Calu3 (cell line): ENCODE results near the gene CEBPZ. TPM values are rescaled to one million over a fixed set of nuclear protein-coding genes. Genes with fewer than 3 reads are reported as not detected.

Experiments used
- BruUV-seq: library from RNA; stranded (reverse); fragments of 400-500 nt; replicated peaks from 2 replicates; lab custom pipeline; 2021; lab: Mats Ljungman, UMichigan
- CTCF ChIA-PET: fragments of 300-600 bp; sonication (Branson Sonifier 250); formaldehyde crosslinking; loops from one replicate; lab custom pipeline; 2022; ENCODE audit warnings: antibody characterized with exemption; lab: Charles Lee
- DNase-seq: peaks from one replicate; pipeline ENCODE4 v3.0.0; 2022
- H3K27ac Mint-ChIP-seq: one replicate; pipeline ENCODE4 v1.8.0; 2022; ENCODE audit warnings: mixed read lengths; ENCODE audit not compliant: unreplicated experiment
- H3K27me3 Mint-ChIP-seq: one replicate; pipeline ENCODE4 v1.8.0; 2022; ENCODE audit warnings: mixed read lengths; ENCODE audit not compliant: unreplicated experiment
- H3K36me3 Mint-ChIP-seq: one replicate; pipeline ENCODE4 v1.8.0; 2022; ENCODE audit warnings: mild to moderate bottlenecking, moderate library complexity, mixed read lengths; ENCODE audit not compliant: insufficient read depth, unreplicated experiment
- H3K4me1 Mint-ChIP-seq: one replicate; pipeline ENCODE4 v1.8.0; 2022; ENCODE audit warnings: mild to moderate bottlenecking, low read depth, mixed read lengths; ENCODE audit not compliant: unreplicated experiment
- H3K4me3 Mint-ChIP-seq: one replicate; pipeline ENCODE4 v1.8.0; 2022; ENCODE audit warnings: mild to moderate bottlenecking, low read depth, moderate library complexity, mixed read lengths; ENCODE audit not compliant: unreplicated experiment
- H3K9me3 Mint-ChIP-seq: one replicate; pipeline ENCODE4 v1.8.0; 2022; ENCODE audit warnings: low read depth, mixed read lengths; ENCODE audit not compliant: unreplicated experiment
- intact Hi-C: fragments of 100-400 bp; cut with micrococcal nuclease; formaldehyde crosslinking; loops from one replicate; pipeline ENCODE4 v1.10.0; 2022; ENCODE audit not compliant: unreplicated experiment
- total RNA-seq: library from RNA; stranded (reverse); gene quantifications from 2 replicates; pipeline ENCODE4 v1.2.3, GENCODE V29; 2022
- TF ChIP-seq, protein P1 (sequence below): fragments of 200-600 bp; IDR thresholded peaks from one replicate; pipeline ENCODE4 v1.8.0; 2022; ENCODE audit warnings: antibody characterized with exemption; ENCODE audit not compliant: unreplicated experiment

The CEBPZ gene
- total RNA-seq, 1 experiment from 2014 or later = 60.7 TPM

DNA sequence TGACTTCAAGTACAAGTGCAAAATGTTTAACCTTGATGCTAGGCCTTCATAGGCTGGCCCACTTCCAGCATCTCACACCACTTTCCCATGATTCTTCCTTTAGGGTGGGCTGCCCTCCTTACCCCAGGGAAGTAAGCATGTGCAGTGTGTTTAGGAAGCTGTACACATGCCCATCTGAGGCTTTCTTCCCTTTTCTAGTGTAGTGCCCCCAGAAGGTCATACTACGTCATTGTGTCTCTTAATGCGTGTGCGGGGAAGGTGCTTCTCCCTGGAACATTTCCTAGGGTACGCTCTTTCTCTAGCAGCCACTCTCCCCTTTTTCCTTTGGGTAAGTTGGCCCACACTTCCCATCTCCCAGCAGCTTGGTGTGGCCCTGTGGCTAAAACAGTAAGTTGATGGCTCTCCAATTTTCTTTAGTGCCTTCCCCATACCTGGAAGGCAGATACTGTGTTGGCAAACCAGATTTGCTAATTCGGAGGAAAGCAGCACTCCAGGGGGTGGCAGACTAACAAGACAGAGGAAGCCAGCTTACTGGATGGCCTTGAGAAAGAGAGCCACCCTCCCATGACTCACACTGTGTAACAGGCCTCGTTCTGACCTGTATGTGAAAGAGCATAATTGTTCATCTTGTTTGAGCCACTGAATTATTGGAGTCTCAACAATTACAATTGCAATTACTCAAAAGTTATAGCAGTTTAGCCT lies 41.8 kb downstream of the CEBPZ start:
- no peak overlapping the region for H3K4me3 Mint-ChIP-seq
- DNase-seq = peak; percentile 70
- H3K36me3 Mint-ChIP-seq = peaks cover 6% of the 10 kb centered on the region
- TF ChIP-seq, protein P1, sequence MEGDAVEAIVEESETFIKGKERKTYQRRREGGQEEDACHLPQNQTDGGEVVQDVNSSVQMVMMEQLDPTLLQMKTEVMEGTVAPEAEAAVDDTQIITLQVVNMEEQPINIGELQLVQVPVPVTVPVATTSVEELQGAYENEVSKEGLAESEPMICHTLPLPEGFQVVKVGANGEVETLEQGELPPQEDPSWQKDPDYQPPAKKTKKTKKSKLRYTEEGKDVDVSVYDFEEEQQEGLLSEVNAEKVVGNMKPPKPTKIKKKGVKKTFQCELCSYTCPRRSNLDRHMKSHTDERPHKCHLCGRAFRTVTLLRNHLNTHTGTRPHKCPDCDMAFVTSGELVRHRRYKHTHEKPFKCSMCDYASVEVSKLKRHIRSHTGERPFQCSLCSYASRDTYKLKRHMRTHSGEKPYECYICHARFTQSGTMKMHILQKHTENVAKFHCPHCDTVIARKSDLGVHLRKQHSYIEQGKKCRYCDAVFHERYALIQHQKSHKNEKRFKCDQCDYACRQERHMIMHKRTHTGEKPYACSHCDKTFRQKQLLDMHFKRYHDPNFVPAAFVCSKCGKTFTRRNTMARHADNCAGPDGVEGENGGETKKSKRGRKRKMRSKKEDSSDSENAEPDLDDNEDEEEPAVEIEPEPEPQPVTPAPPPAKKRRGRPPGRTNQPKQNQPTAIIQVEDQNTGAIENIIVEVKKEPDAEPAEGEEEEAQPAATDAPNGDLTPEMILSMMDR = no peak
- H3K27ac Mint-ChIP-seq = peak overlapping the region; percentile 94
- peaks cover 19% of the 10 kb centered on the region for H3K4me1 Mint-ChIP-seq
- H3K9me3 Mint-ChIP-seq = no peaks in the 10 kb centered on the region
- intact Hi-C loops = no loop called here
- CTCF ChIA-PET = interaction anchor here (0.9 kb wide), 1 partner anchor 11 kb away, joined by 3 read pairs; no protein-coding TSS in a partner anchor
- H3K27me3 Mint-ChIP-seq = no peaks in the 10 kb centered on the region
- no TSS peak for BruUV-seq

- Mint-ChIP-seq H3K36me3 (peaks cover 6% of the 10 kb centered on the region), H3K9me3 (no peaks in the 10 kb centered on the region), H3K27ac (peak within 1 kb of the TSS; percentile 94), H3K27me3 (no peaks in the 10 kb centered on the region), H3K4me1 (peaks cover 19% of the 10 kb centered on the region), H3K4me3 (no peak within 1 kb of the TSS)
- CTCF ChIA-PET = no interaction called here
- BruUV-seq = no TSS peak
- intact Hi-C loops = no loop called here
- TF ChIP-seq, protein P1 = no peak
- no peak for DNase-seq
These were observed 42.8 kb downstream of the CEBPZ start, which contains the start of gene SULT6B1 for GRCh38 chr2:37188570-37188969. SULT6B1 (minus strand) TSS chr2:37188670; CDS start chr2:37188640, 30 bp downstream.

- CTCF ChIA-PET = interaction anchor here (0.7 kb wide), 1 partner anchor 695 kb away, joined by 3 read pairs; no protein-coding TSS in a partner anchor
- intact Hi-C loops = no loop called here
- Mint-ChIP-seq H3K9me3 (no peaks in the 10 kb centered on the region), H3K36me3 (no peaks in the 10 kb centered on the region), H3K27me3 (peaks cover 14% of the 10 kb centered on the region), H3K4me1 (no peaks in the 10 kb centered on the region), H3K27ac (no peak overlapping the region), H3K4me3 (no peak overlapping the region)
- no peak for DNase-seq
- BruUV-seq = no TSS peak
- TF ChIP-seq, protein P1 = no peak
These were observed 49.4 kb downstream of the CEBPZ start for GRCh38 chr2:37181726-37182684.

- TF ChIP-seq, protein P1 = no peak
- intact Hi-C loops = no loop called here
- BruUV-seq = no TSS peak
- no peaks in the 10 kb centered on the region for H3K36me3 Mint-ChIP-seq
- H3K9me3 Mint-ChIP-seq = no peaks in the 10 kb centered on the region
- H3K27me3 Mint-ChIP-seq = peaks cover 14% of the 10 kb centered on the region
- no peak overlapping the region for H3K4me3 Mint-ChIP-seq
- no peak overlapping the region for H3K27ac Mint-ChIP-seq
- DNase-seq = no peak
- CTCF ChIA-PET = interaction anchor here (0.6 kb wide), 1 partner anchor 55 kb away, joined by 4 read pairs; no protein-coding TSS in a partner anchor
- H3K4me1 Mint-ChIP-seq = no peaks in the 10 kb centered on the region
These were observed 50.8 kb downstream of the CEBPZ start for GRCh38 chr2:37180640-37181039.
